HG02571 (cell line): ENCODE measurements around the gene NCAM2.

ENCODE experiments used
- ATAC-seq: cut with Tn5 transposase; IDR thresholded peaks from one replicate; pipeline ENCODE4 v1.9.1; 2021; ENCODE audit warnings: mild to moderate bottlenecking, moderate library complexity; ENCODE audit not compliant: unreplicated experiment

Gene NCAM2

GRCh38 chr21:21025742-21026141 is 27.5 kb downstream of the NCAM2 start:
- no peak for ATAC-seq

GRCh38 chr21:21028275-21028820 is 30.1 kb downstream of the NCAM2 start:
- ATAC-seq = no peak

- no peak for ATAC-seq
Observed at GRCh38 chr21:21029164-21029563, 31.0 kb downstream of the NCAM2 start.

GRCh38 chr21:21030311-21030710 is 32.1 kb downstream of the NCAM2 start:
- no peak for ATAC-seq

GRCh38 chr21:21034036-21034435 is 35.8 kb downstream of the NCAM2 start:
- ATAC-seq = no peak

GRCh38 chr21:21039624-21040170 is 41.5 kb downstream of the NCAM2 start:
- no peak for ATAC-seq

- no peak for ATAC-seq
Observed at GRCh38 chr21:21045518-21045917, 47.3 kb downstream of the NCAM2 start.

GRCh38 chr21:21046063-21046462 is 47.9 kb downstream of the NCAM2 start:
- ATAC-seq = no peak

- no peak for ATAC-seq
Observed at GRCh38 chr21:21051109-21052055, 53.2 kb downstream of the NCAM2 start.

- ATAC-seq = no peak
Observed at GRCh38 chr21:21052672-21053071, 54.5 kb downstream of the NCAM2 start.

GRCh38 chr21:21057349-21058062 is 59.3 kb downstream of the NCAM2 start:
- no peak for ATAC-seq

- ATAC-seq = no peak
Observed at GRCh38 chr21:21063828-21064227, 65.6 kb downstream of the NCAM2 start.

GRCh38 chr21:21064353-21064752 is 66.1 kb downstream of the NCAM2 start:
- no peak for ATAC-seq

GRCh38 chr21:21067375-21067774 is 69.2 kb downstream of the NCAM2 start:
- ATAC-seq = no peak

- ATAC-seq = no peak
Observed at GRCh38 chr21:21074305-21074704, 76.1 kb downstream of the NCAM2 start.

- ATAC-seq = no peak
Observed at GRCh38 chr21:21076051-21076450, 77.8 kb downstream of the NCAM2 start.

GRCh38 chr21:21076491-21076890 is 78.3 kb downstream of the NCAM2 start:
- ATAC-seq = no peak

GRCh38 chr21:21079646-21080045 is 81.4 kb downstream of the NCAM2 start:
- no peak for ATAC-seq

GRCh38 chr21:21084179-21084578 is 86.0 kb downstream of the NCAM2 start:
- no peak for ATAC-seq

GRCh38 chr21:21085206-21085605 is 87.0 kb downstream of the NCAM2 start:
- no peak for ATAC-seq

- ATAC-seq = no peak
Observed at GRCh38 chr21:21096956-21097355, 98.7 kb downstream of the NCAM2 start.
